ENCODE data around the gene SPDYE8. TPM values are rescaled to one million over a fixed set of nuclear protein-coding genes. Genes with fewer than 3 reads are reported as not detected.

SPDYE8 gene
- total RNA-seq = not detected

GRCh38 chr7:73029666-73030065 is at the start of gene SPDYE8:
TSS of gene SPDYE8 (minus strand) at chr7:73029766. CDS start at chr7:73027966, 1,800 bp downstream.

GRCh38 chr7:73057811-73058210 is 28.2 kb upstream of the SPDYE8 start, which contains the start of gene SPDYE11:
TSS of gene SPDYE11 (minus strand) at chr7:73057911. CDS start at chr7:73056111, 1,800 bp downstream.

Small RNA genes within 50 kb of the gene (small RNA-seq; reads per million reads assigned to genes)
- not detected for gene RF00019 (ENCODE audit: low replicate concordance)

Other genes with a start within 250 kb of the SPDYE8 start
- gene TYW1B, start 201.6 kb downstream of the SPDYE8 start, total RNA-seq = 6.9 TPM
- gene POM121, start 104.7 kb downstream of the SPDYE8 start, total RNA-seq = 20.3 TPM
- gene TRIM74, start 60.3 kb downstream of the SPDYE8 start, total RNA-seq = 1.6 TPM
- gene SPDYE11, start 28.1 kb upstream of the SPDYE8 start, total RNA-seq = not detected
- gene SPDYE9, start 56.3 kb upstream of the SPDYE8 start, total RNA-seq = not detected